IMR-90 (cell line): ENCODE measurements around the gene PLCH2. TPM values are rescaled to one million over a fixed set of nuclear protein-coding genes. Genes with fewer than 3 reads are reported as not detected.

Experiments used
- ATAC-seq: fragments of 200-7000 bp; cut with Tn5 transposase; 2 replicates; pipeline ENCODE4 v1.9.1; 2020; ENCODE audit warnings: low read depth, mild to moderate bottlenecking, moderate library complexity
- BruUV-seq: library from RNA; stranded (reverse); fragments of 400-500 nt; replicated peaks from 2 replicates; lab custom pipeline; 2021; lab: Mats Ljungman, UMichigan
- CTCF ChIA-PET: fragments of 300-600 bp; formaldehyde crosslinking; extraction: SDS; loops from one replicate; lab custom pipeline; 2021; ENCODE audit warnings: antibody characterized with exemption; lab: Yijun Ruan, JAX
- POLR2A ChIA-PET: fragments of 300-600 bp; sonication (Branson Sonifier 250); formaldehyde crosslinking; loops from one replicate; lab custom pipeline; 2022; ENCODE audit warnings: antibody characterized with exemption; ENCODE audit not compliant: unreplicated experiment; lab: Charles Lee
- DNase-seq: peaks from one replicate; pipeline ENCODE4 v3.0.0; 2013
- H2AFZ ChIP-seq: replicated peaks from 2 replicates; pipeline ENCODE3; 2013; ENCODE audit warnings: low read length, mild to moderate bottlenecking; ENCODE audit not compliant: poor library complexity
- H2AK5ac ChIP-seq: 2 replicates; pipeline ENCODE4 v1.6.1; 2013; ENCODE audit warnings: low read depth, low read length, inconsistent platforms
- H2AK9ac ChIP-seq: replicated peaks from 2 replicates; pipeline ENCODE3; 2013; ENCODE audit warnings: mild to moderate bottlenecking, low read depth, low read length, moderate library complexity; ENCODE audit not compliant: poor library complexity
- H2BK120ac ChIP-seq: 2 replicates; pipeline ENCODE4 v1.6.1; 2013; ENCODE audit warnings: low read depth, low read length, inconsistent platforms
- H2BK15ac ChIP-seq: 3 replicates; pipeline ENCODE4 v1.6.1; 2013; ENCODE audit warnings: low read depth, low read length, inconsistent platforms
- H2BK20ac ChIP-seq: 2 replicates; pipeline ENCODE4 v1.6.1; 2013; ENCODE audit warnings: low read depth, mild to moderate bottlenecking, inconsistent platforms, low read length, moderate library complexity
- H2BK5ac ChIP-seq: 2 replicates; pipeline ENCODE4 v1.6.1; 2013; ENCODE audit warnings: mild to moderate bottlenecking, low read depth, low read length, inconsistent platforms; ENCODE audit not compliant: poor library complexity, severe bottlenecking
- H3K14ac ChIP-seq: replicated peaks from 2 replicates; pipeline ENCODE4 v1.6.1; 2013; ENCODE audit warnings: low read depth, low read length, inconsistent platforms
- H3K18ac ChIP-seq: 2 replicates; pipeline ENCODE4 v1.6.1; 2013; ENCODE audit warnings: low read depth, low read length, control low read depth
- H3K23ac ChIP-seq: 2 replicates; pipeline ENCODE4 v1.6.1; 2013; ENCODE audit warnings: low read depth, low read length, inconsistent platforms
- H3K27ac ChIP-seq: 2 replicates; pipeline ENCODE4 v1.5.1; 2013; ENCODE audit warnings: mild to moderate bottlenecking, control low read depth, low read length; ENCODE audit not compliant: insufficient read depth
- H3K27me3 ChIP-seq: 2 replicates; pipeline ENCODE4 v1.6.1; 2013; ENCODE audit warnings: low read length; ENCODE audit not compliant: control insufficient read depth, insufficient read depth
- H3K36me3 ChIP-seq: 2 replicates; pipeline ENCODE4 v1.6.1; 2013; ENCODE audit warnings: low read length, mixed read lengths; ENCODE audit not compliant: control insufficient read depth, insufficient read depth
- H3K4ac ChIP-seq: 2 replicates; pipeline ENCODE4 v1.6.1; 2013; ENCODE audit warnings: low read depth, low read length, inconsistent platforms
- H3K4me1 ChIP-seq: 2 replicates; pipeline ENCODE4 v1.6.1; 2013; ENCODE audit warnings: low read length, mixed read lengths; ENCODE audit not compliant: control insufficient read depth, insufficient read depth
- H3K4me2 ChIP-seq: 2 replicates; pipeline ENCODE4 v1.6.1; 2013; ENCODE audit warnings: low read depth, mild to moderate bottlenecking, control low read depth, low read length, moderate library complexity
- H3K4me3 ChIP-seq: 2 replicates; pipeline ENCODE4 v1.5.1; 2013; ENCODE audit warnings: low read depth, mild to moderate bottlenecking, control low read depth, low read length, moderate library complexity; ENCODE audit not compliant: insufficient read depth
- H3K56ac ChIP-seq: 2 replicates; pipeline ENCODE4 v1.6.1; 2013; ENCODE audit warnings: low read length, inconsistent platforms; ENCODE audit not compliant: insufficient read depth; ENCODE audit errors: extremely low read depth
- H3K79me1 ChIP-seq, 2 experiments: 2 replicates each; pipeline ENCODE4 v1.6.1; 2013; ENCODE audit warnings: low read length in 2 of 2, inconsistent platforms in 1 of 2, low read depth in 1 of 2
- H3K9ac ChIP-seq: 2 replicates; pipeline ENCODE4 v1.6.1; 2013; ENCODE audit warnings: low read depth, low read length, control low read depth
- H3K9me1 ChIP-seq: 2 replicates; pipeline ENCODE4 v1.6.1; 2013; ENCODE audit warnings: low read length, inconsistent platforms; ENCODE audit not compliant: insufficient read depth
- H3K9me3 ChIP-seq: 2 replicates; pipeline ENCODE4 v1.6.1; 2013; ENCODE audit warnings: low read length; ENCODE audit not compliant: control insufficient read depth, insufficient read depth
- H4K20me1 ChIP-seq: 2 replicates; pipeline ENCODE4 v1.6.1; 2013; ENCODE audit warnings: low read length, inconsistent platforms; ENCODE audit not compliant: insufficient read depth
- H4K5ac ChIP-seq: 2 replicates; pipeline ENCODE4 v1.6.1; 2013; ENCODE audit warnings: mild to moderate bottlenecking, low read depth, low read length, control low read depth
- H4K8ac ChIP-seq, 2 experiments: 2 replicates each; pipeline ENCODE4 v1.6.1; 2013; ENCODE audit warnings: low read depth in 2 of 2, low read length in 2 of 2, control low read depth in 1 of 2, inconsistent platforms in 1 of 2
- H4K91ac ChIP-seq: 2 replicates; pipeline ENCODE4 v1.6.1; 2013; ENCODE audit warnings: low read depth, low read length, inconsistent platforms; ENCODE audit not compliant: insufficient read depth
- RAD21 ChIP-seq: IDR thresholded peaks from 2 replicates; pipeline ENCODE4 v1.6.1; 2012; ENCODE audit warnings: low read length, improper control_type of control experiment
- WGBS, 2 experiments: methylation state at CpG; one replicate each; pipeline versions ENCODE4 v1.1.5 to v1.1.7; 2013; ENCODE audit warnings: missing lambda C conversion rate in 2 of 2; ENCODE audit not compliant: insufficient read length in 1 of 2; ENCODE audit errors: extremely low coverage in 2 of 2; 5-methylcytosine and 5-hydroxymethylcytosine counted together
- dilution Hi-C: fragments of 300-500 bp; cut with HindIII; formaldehyde crosslinking; loops from one replicate; pipeline ENCODE4 v1.14.3; 2018; ENCODE audit warnings: low sequenced_read_pairs; ENCODE audit not compliant: unreplicated experiment
- in situ Hi-C: fragments of 300-500 bp; cut with MboI; formaldehyde crosslinking; loops from 3 replicates; pipeline ENCODE4 v1.14.3; 2019; ENCODE audit warnings: low sequenced_read_pairs, inconsistent platforms, mixed read lengths
- intact Hi-C: fragments of 100-400 bp; cut with micrococcal nuclease; formaldehyde crosslinking; loops from 2 replicates; pipeline ENCODE4 v1.10.0; 2022
- polyA plus RNA-seq, 3 experiments: library from polyadenylated mRNA; depleted of rRNA; stranded (reverse); fragments of >200 nt; gene quantifications; 2 replicates each; pipeline ENCODE4 v1.2.3, GENCODE V29; 2012; ENCODE audit warnings: low replicate concordance in 1 of 3
- total RNA-seq: library from RNA; depleted of rRNA; stranded (reverse); fragments of >200 nt; gene quantifications from 2 replicates; pipeline ENCODE4 v1.2.3, GENCODE V29; 2012

Gene PLCH2
- total and polyA plus RNA-seq, 2 of the 4 experiments (the other 2 are of a cell fraction): 0.18 to 1.9 TPM

- Histone ChIP-seq H3K27me3 (peaks cover 44% of the 10 kb centered on the region), H2AFZ (no peak overlapping the region), H3K14ac (no peak overlapping the region), H3K4me3 (no peak overlapping the region), H3K56ac (no peak overlapping the region), H3K79me1 (no peaks in the 10 kb centered on the region), H3K23ac (no peak overlapping the region), H3K4me1 (no peaks in the 10 kb centered on the region), H3K9me1 (no peaks in the 10 kb centered on the region), H4K5ac (no peak overlapping the region), H2BK5ac (no peak overlapping the region), H2AK9ac (no peak overlapping the region), H2AK5ac (no peak overlapping the region), H2BK15ac (no peak overlapping the region), H4K91ac (no peak overlapping the region), H4K8ac (no peak overlapping the region), H3K18ac (no peak overlapping the region), H2BK120ac (no peak overlapping the region), H4K20me1 (no peaks in the 10 kb centered on the region), H3K4me2 (no peak overlapping the region), H3K4ac (no peak overlapping the region), H3K36me3 (no peaks in the 10 kb centered on the region), H3K9me3 (no peaks in the 10 kb centered on the region), H3K9ac (no peak overlapping the region), H2BK20ac (no peak overlapping the region), H3K27ac (no peak overlapping the region)
- no peak for TF ChIP-seq RAD21
- ChIA-PET CTCF (no interaction called here), POLR2A (no interaction called here)
- ATAC-seq (no peak), DNase-seq (no peak)
- no TSS peak for BruUV-seq
- 47% methylated on average over 4 of the region's 25 CpGs; no CpG with 5 or more reads in 1 of the 2 experiments for WGBS, 2 experiments
- in situ Hi-C loops (no loop called here), intact Hi-C loops (no loop called here), dilution Hi-C loops (no loop called here)
Measured at GRCh38 chr1:2472561-2473177, 3.4 kb upstream of the PLCH2 start.
